HCT116 (cell line): ENCODE measurements around the gene CDK5RAP2. TPM values are rescaled to one million over a fixed set of nuclear protein-coding genes. Genes with fewer than 3 reads are reported as not detected.

Source experiments
- ATAC-seq: fragments of 200-7000 bp; cut with Tn5 transposase; 2 replicates; pipeline ENCODE4 v1.9.1; 2020; ENCODE audit warnings: mild to moderate bottlenecking, moderate library complexity
- BruUV-seq: library from RNA; stranded (reverse); fragments of 400-500 nt; replicated peaks from 2 replicates; lab custom pipeline; 2021; lab: Mats Ljungman, UMichigan
- CTCF ChIA-PET: fragments of 300-600 bp; sonication (Branson Sonifier 250); formaldehyde crosslinking; loops from one replicate; lab custom pipeline; 2021; ENCODE audit warnings: antibody characterized with exemption; lab: Charles Lee
- POLR2A ChIA-PET: fragments of 300-600, 350-600 bp; sonication (Branson Sonifier 250); formaldehyde crosslinking; loops from one replicate; lab custom pipeline; 2021; ENCODE audit warnings: antibody characterized with exemption; lab: Charles Lee
- RAD21 ChIA-PET, 2 experiments: fragments of 300-600 bp; sonication (Branson Sonifier 250); formaldehyde crosslinking; loops; one replicate each; lab custom pipeline; 2023; ENCODE audit warnings: low total read pairs in 2 of 2; ENCODE audit not compliant: uncharacterized antibody in 2 of 2, unreplicated experiment in 2 of 2, low non-redundant PET in 1 of 2; lab: Charles Lee
- DNase-seq: peaks from one replicate; pipeline ENCODE4 v3.0.0-alpha.2; 2010; ENCODE audit warnings: low read depth, low spot score
- H2AFZ ChIP-seq: fragments of 200-600 bp; shearing (Covaris generic), sonication (generic); 2 replicates; pipeline ENCODE4 v1.6.1; 2017; ENCODE audit warnings: low read depth, mixed run types, mixed read lengths, antibody characterized with exemption, low read length; ENCODE audit not compliant: poor library complexity, severe bottlenecking
- H3K27ac ChIP-seq: 2 replicates; pipeline ENCODE4 v1.5.1; 2012; ENCODE audit warnings: low read depth, low read length
- H3K27me3 ChIP-seq: fragments of 200-600 bp; sonication (generic); 2 replicates; pipeline ENCODE4 v1.6.1; 2016; ENCODE audit warnings: mixed run types, low read length, mixed read lengths; ENCODE audit not compliant: insufficient read depth
- H3K36me3 ChIP-seq, 2 experiments: fragments of 200-500 bp in 1 of 2; fragments of 200-600 bp in 1 of 2; sonication (Bioruptor generic) in 1 of 2; sonication (generic) in 1 of 2; 2 replicates each; pipeline versions ENCODE4 v1.5.1 to v1.6.1; 2014 to 2016; ENCODE audit warnings: low read length in 2 of 2, inconsistent platforms in 1 of 2, mixed read lengths in 1 of 2, mixed run types in 1 of 2; ENCODE audit not compliant: insufficient read depth in 2 of 2, control insufficient read depth in 1 of 2
- H3K4me1 ChIP-seq, 2 experiments: fragments of 200-600 bp in 1 of 2; sonication (generic) in 1 of 2; 2 replicates each; pipeline versions ENCODE4 v1.5.1 to v1.6.1; 2012 to 2017; ENCODE audit warnings: low read length in 2 of 2, inconsistent platforms in 1 of 2, mild to moderate bottlenecking in 1 of 2, mixed read lengths in 1 of 2, mixed run types in 1 of 2, moderate library complexity in 1 of 2; ENCODE audit not compliant: insufficient read depth in 2 of 2, control insufficient read depth in 1 of 2
- H3K4me2 ChIP-seq: fragments of 200-600 bp; sonication (generic); 2 replicates; pipeline ENCODE4 v1.6.1; 2017; ENCODE audit warnings: mixed run types, low read length, mixed read lengths
- H3K4me3 ChIP-seq, 2 experiments: fragments of 200-600 bp in 1 of 2; sonication (generic) in 1 of 2; replicated peaks in 1 of 2; 2 replicates each; pipeline ENCODE4 v1.5.1; 2011 to 2016; ENCODE audit warnings: low read length in 2 of 2, control low read depth in 1 of 2, low read depth in 1 of 2, mild to moderate bottlenecking in 1 of 2, mixed read lengths in 1 of 2, mixed run types in 1 of 2
- H3K79me2 ChIP-seq: fragments of 200-600 bp; sonication (generic); 2 replicates; pipeline ENCODE4 v1.6.1; 2017; ENCODE audit warnings: mild to moderate bottlenecking, mixed run types, low read length, moderate library complexity, mixed read lengths; ENCODE audit not compliant: insufficient read depth
- H3K9ac ChIP-seq: fragments of 200-600 bp; sonication (generic); 2 replicates; pipeline ENCODE4 v1.6.1; 2016; ENCODE audit warnings: low read length, mixed read lengths
- H3K9me2 ChIP-seq: fragments of 200-600 bp; sonication (generic), shearing (Covaris generic); 2 replicates; pipeline ENCODE4 v1.6.1; 2017; ENCODE audit warnings: mixed run types, mild to moderate bottlenecking, moderate library complexity; ENCODE audit not compliant: insufficient read depth
- H3K9me3 ChIP-seq, 2 experiments: fragments of 200-500 bp in 1 of 2; fragments of 200-600 bp in 1 of 2; sonication (Bioruptor generic) in 1 of 2; sonication (generic) in 1 of 2; 2 replicates each; pipeline ENCODE4 v1.6.1; 2014 to 2017; ENCODE audit warnings: low read length in 2 of 2, mixed read lengths in 2 of 2, inconsistent platforms in 1 of 2, low read depth in 1 of 2, mild to moderate bottlenecking in 1 of 2, mixed run types in 1 of 2, moderate library complexity in 1 of 2; ENCODE audit not compliant: control insufficient read depth in 1 of 2, insufficient read depth in 1 of 2
- H4K20me1 ChIP-seq: fragments of 200-600 bp; sonication (generic), shearing (Covaris generic); 2 replicates; pipeline ENCODE4 v1.6.1; 2017; ENCODE audit warnings: mixed run types, mild to moderate bottlenecking, moderate library complexity; ENCODE audit not compliant: insufficient read depth
- ATF3 ChIP-seq: IDR thresholded peaks from 2 replicates; pipeline ENCODE4 v1.6.1; 2012
- CBX3 ChIP-seq: IDR thresholded peaks from 2 replicates; pipeline ENCODE4 v1.6.1; 2012; ENCODE audit warnings: low read depth
- CEBPB ChIP-seq: IDR thresholded peaks from 2 replicates; pipeline ENCODE4 v1.6.1; 2012; ENCODE audit warnings: low read depth
- EZH2phosphoT487 ChIP-seq: fragments of 200-600 bp; IDR thresholded peaks from 2 replicates; pipeline ENCODE4 v1.6.1; 2018; ENCODE audit warnings: antibody characterized with exemption, borderline replicate concordance
- FOSL1 ChIP-seq: IDR thresholded peaks from 2 replicates; pipeline ENCODE4 v1.6.1; 2012; ENCODE audit warnings: low read depth
- JUND ChIP-seq: IDR thresholded peaks from 2 replicates; pipeline ENCODE4 v1.6.1; 2012
- POLR2A ChIP-seq: IDR thresholded peaks from 2 replicates; pipeline ENCODE4 v1.7.0; 2011; ENCODE audit warnings: borderline replicate concordance; ENCODE audit not compliant: insufficient read depth, insufficient read length; ENCODE audit errors: extremely low read depth
- POLR2AphosphoS5 ChIP-seq: IDR thresholded peaks from 2 replicates; pipeline ENCODE4 v1.6.1; 2011; ENCODE audit warnings: mild to moderate bottlenecking, low read depth, low read length, moderate library complexity
- SIN3A ChIP-seq: IDR thresholded peaks from 2 replicates; pipeline ENCODE4 v1.6.1; 2012; ENCODE audit warnings: low read depth
- SP1 ChIP-seq: IDR thresholded peaks from 2 replicates; pipeline ENCODE4 v1.6.1; 2012; ENCODE audit warnings: low read depth
- TCF7L2 ChIP-seq: IDR thresholded peaks from 2 replicates; pipeline ENCODE4 v1.7.0; 2011; ENCODE audit warnings: borderline replicate concordance, inconsistent platforms; ENCODE audit not compliant: insufficient read depth, insufficient read length; ENCODE audit errors: extremely low read depth
- YY1 ChIP-seq: IDR thresholded peaks from 2 replicates; pipeline ENCODE4 v1.6.1; 2011; ENCODE audit warnings: low read length, low read depth, moderate library complexity, mild to moderate bottlenecking; ENCODE audit not compliant: insufficient replicate concordance; ENCODE audit errors: extremely low read depth
- ZBTB33 ChIP-seq: IDR thresholded peaks from 2 replicates; pipeline ENCODE4 v1.6.1; 2011; ENCODE audit warnings: mild to moderate bottlenecking, low read length, moderate library complexity; ENCODE audit not compliant: insufficient replicate concordance; ENCODE audit errors: extremely low read depth
- intact Hi-C: fragments of 100-400 bp; cut with micrococcal nuclease; formaldehyde crosslinking; loops from 2 replicates; pipeline ENCODE4 v1.10.0; 2022
- total RNA-seq: library from RNA; stranded (reverse); gene quantifications from one replicate; pipeline ENCODE4 v1.2.1, GENCODE V29; 2021; ENCODE audit not compliant: unreplicated experiment
- TF ChIP-seq, protein P1 (sequence below): IDR thresholded peaks from 2 replicates; pipeline ENCODE4 v1.6.1; 2012

CDK5RAP2 gene
- total RNA-seq, 1 experiment from 2014 or later, result 56.2 TPM

DNA sequence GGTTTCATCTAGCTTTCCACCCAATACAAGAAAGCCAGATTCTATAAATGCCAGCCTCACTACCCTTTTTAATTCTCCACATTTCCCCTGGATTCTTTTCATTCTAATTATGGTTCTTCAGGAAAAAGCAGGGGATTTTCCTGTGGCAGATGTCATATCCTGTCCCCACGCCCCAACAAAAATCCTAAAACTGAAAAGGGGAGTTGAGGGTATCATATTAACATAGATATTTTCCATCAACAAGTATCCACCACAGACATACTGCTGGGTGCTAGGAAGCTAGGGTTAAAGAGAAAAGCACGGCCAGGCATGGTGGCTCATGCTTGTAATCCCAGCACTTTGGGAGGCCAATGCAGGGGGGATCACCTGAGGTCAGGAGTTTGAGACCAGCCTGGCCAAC, 38.0 kb downstream of the CDK5RAP2 start:
- POLR2A ChIA-PET, result no interaction called here
- Histone ChIP-seq H3K9ac (no peak overlapping the region), H3K36me3 (peaks cover 23 to 25% of the 10 kb centered on the region in 2 experiments; a peak in 2 of 4 replicates), H3K4me3 (no peak overlapping the region), H3K79me2 (no peaks in the 10 kb centered on the region), H3K27me3 (no peaks in the 10 kb centered on the region), H2AFZ (no peak overlapping the region), H3K4me1 (no peaks in the 10 kb centered on the region), H4K20me1 (no peaks in the 10 kb centered on the region), H3K4me2 (no peak overlapping the region), H3K9me3 (no peaks in the 10 kb centered on the region), H3K27ac (no peak overlapping the region), H3K9me2 (no peaks in the 10 kb centered on the region)
- RAD21 ChIA-PET, result interaction anchor here in 1 of 2 experiments (0.7 kb wide), 1 partner anchor 42 kb away, joined by 7 read pairs; no protein-coding TSS in a partner anchor
- intact Hi-C loops, result no loop called here
- DNase-seq, result no peak
- no TSS peak for BruUV-seq
- ATAC-seq, result no peak
- CTCF ChIA-PET, result no interaction called here
- TF ChIP-seq FOSL1 (no peak), YY1 (no peak), POLR2AphosphoS5 (no peak), ZBTB33 (no peak), JUND (no peak), TCF7L2 (no peak), ATF3 (no peak), SIN3A (no peak), SP1 (no peak), POLR2A (no peak), CBX3 (no peak), EZH2phosphoT487 (no peak), CEBPB (no peak)
- TF ChIP-seq, protein P1, sequence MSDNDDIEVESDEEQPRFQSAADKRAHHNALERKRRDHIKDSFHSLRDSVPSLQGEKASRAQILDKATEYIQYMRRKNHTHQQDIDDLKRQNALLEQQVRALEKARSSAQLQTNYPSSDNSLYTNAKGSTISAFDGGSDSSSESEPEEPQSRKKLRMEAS, result no peak
- TF ChIP-seq, all 23 proteins: peak for 0
